Mesenteric fat pad (tissue), 1 donor: ENCODE data around the gene VPS35. TPM values are rescaled to one million over a fixed set of nuclear protein-coding genes. Genes with fewer than 3 reads are reported as not detected.
"Not testable (repeated sequence)": the region's sequence is repeated elsewhere in the genome, so short reads cannot be mapped to it uniquely, and the experiment has no call there.

Experiments used
- DNase-seq: peaks from one replicate; pipeline ENCODE4 v3.0.0-alpha.2; 2020; ENCODE audit warnings: low spot score
- total RNA-seq: library from RNA; stranded (reverse); fragmentation: NEBNext Ultra II Directional; extraction: Animal tissue kit (Norgen Biotek cat#: 25700); gene quantifications from one replicate; pipeline ENCODE4 v1.2.1, GENCODE V29; 2021
- donor health status: DM: yes; HTN: yes; CAD: no.

Gene VPS35
- total RNA-seq, 1 donor from 2014 or later = 104 TPM

DNA sequence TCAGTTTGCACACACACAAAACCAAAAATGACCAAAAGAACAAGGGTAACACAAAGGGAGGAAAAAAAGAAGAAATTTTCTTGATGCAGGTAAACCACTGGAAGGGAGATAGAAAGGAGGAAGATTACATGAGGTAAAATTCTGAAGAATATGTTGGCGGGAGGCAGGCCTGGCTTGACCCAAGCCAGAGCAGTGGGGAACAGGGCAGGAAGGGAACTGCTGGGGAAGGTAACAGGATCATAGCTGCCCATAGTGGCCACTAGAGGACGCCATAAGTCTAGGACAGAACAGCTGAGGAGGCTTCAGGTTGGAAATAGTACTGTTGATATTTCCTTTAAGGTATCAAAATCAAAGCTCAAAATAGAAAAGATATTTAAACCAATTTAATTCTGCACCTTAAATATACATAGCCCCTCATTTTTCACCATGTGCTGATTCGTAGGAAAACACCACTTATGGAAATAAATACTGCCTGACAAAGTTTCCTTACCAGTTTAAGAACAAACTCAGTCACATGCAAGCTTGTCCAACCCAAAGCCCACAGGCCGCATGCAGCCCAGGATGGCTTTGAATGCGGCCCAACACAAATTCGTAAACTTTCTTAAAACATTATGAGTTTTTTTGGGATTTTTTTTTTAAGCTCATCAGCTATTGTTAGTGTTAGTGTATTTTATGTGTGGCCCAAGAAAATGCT, 15.5 kb downstream of the VPS35 start:
- DNase-seq = no peak

DNA sequence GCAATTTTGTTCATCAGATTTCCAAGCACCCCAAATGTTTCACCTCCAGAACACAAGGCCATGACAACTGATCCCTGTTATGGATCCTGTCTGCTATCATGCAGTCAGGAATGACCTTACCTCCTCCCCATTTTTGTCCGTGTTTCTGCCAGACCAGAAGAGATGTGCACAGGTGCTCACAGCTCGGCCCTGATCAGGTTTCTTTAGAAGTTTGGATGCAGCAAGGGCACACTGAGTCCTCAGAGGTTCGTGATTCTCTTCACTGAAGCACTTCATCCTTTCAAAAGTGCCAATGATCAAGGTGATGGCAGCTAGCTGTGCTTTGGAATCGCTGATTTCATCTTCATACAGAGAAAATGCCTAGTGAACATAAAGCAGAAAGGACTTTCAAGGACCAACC, 26.9 kb downstream of the VPS35 start:
- DNase-seq = no peak

DNA sequence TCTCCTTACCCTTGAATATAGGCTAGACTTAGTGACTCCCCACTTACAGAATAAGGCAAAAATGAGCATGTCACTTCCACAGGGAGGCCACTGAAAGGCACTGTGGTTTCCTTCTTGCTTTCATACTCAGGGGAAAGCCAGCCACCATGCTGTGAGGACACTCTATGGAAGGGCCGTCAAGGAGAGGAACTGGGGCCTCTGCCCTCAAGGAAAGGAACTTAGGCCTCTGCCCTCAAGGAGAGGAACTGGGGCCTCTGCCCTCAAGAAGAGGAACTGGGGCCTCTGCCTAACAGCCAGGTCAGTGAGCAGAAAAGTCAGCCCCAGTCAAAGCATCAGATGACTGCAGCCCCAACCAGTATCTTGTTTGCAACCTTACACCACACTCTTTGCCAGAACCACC, 30.1 kb downstream of the VPS35 start:
- DNase-seq = no peak

DNA sequence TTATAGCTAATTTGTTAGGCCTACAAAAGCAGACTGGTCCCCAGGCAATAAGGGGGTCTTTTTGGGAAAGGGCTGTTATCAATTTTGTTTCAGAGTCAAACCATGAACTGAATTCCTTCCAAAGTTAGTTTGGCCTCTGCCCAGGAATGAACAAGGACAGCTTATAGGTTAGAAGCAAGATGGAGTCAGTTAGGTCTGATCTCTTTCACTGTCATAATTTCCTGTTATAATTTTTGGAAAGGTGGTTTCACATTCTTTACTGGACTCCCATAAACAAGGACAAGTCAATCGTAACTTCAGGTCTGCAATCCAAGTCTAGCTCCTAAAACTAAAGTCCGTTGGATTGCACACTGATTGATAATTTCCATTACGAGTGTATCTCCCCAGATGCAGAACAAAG, 37.7 kb downstream of the VPS35 start:
- no peak for DNase-seq

- DNase-seq = no peak
These were observed 38.7 kb downstream of the VPS35 start for GRCh38 chr16:46650254-46650623.

GRCh38 chr16:46649588-46650253, 39.3 kb downstream of the VPS35 start:
- DNase-seq = no peak

- DNase-seq = no peak
These were observed 40.3 kb downstream of the VPS35 start for GRCh38 chr16:46648656-46649055.

- no peak for DNase-seq
These were observed 49.7 kb downstream of the VPS35 start for GRCh38 chr16:46638947-46639925.

DNA sequence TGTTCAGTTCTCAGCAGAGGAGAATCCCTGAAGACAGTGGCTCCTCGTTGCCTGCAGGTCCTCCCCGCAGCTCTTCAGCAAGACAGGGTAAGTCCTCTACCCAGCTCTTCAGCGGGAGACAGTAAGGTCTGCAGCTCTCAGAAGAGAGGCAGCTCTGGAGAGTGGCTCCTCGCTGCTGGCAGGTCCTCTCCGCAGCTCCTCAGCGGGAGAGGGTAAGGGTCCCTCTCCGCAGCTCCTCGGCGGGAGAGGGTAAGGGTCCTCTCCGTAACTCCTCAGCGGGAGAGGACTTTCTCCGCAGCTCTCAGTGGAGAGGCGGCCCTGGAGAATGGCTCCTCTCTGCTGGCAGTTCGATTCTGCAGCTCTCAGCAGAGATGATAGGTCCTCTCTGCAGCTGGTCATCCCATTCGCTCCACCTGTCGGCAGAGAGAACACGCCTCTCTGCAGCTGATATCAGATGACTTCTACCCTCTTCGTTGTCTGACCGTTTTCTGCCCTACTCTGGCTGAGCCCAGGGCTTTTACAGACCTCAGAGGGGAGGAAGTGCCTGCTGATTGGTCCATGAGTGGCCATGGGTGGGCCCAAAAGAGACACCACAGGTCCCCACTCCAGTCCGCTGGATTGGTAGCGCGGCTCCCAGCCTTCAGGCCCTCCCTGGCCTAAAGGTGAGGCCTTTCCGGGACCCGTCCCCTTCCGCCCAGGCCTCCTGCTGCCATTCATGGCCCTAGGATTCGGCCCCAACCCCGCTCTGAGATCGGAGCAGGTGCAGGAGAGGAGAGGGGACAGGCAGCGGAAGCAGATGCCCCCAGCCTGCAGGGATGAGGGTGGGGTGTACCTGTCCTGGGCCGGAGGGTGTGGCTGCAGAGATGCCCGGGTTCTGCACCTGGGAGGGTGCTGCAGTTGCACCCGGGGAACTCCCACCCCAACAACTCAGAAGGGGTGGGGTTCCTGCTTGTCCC, 55.9 kb downstream of the VPS35 start:
- no peak for DNase-seq

DNA sequence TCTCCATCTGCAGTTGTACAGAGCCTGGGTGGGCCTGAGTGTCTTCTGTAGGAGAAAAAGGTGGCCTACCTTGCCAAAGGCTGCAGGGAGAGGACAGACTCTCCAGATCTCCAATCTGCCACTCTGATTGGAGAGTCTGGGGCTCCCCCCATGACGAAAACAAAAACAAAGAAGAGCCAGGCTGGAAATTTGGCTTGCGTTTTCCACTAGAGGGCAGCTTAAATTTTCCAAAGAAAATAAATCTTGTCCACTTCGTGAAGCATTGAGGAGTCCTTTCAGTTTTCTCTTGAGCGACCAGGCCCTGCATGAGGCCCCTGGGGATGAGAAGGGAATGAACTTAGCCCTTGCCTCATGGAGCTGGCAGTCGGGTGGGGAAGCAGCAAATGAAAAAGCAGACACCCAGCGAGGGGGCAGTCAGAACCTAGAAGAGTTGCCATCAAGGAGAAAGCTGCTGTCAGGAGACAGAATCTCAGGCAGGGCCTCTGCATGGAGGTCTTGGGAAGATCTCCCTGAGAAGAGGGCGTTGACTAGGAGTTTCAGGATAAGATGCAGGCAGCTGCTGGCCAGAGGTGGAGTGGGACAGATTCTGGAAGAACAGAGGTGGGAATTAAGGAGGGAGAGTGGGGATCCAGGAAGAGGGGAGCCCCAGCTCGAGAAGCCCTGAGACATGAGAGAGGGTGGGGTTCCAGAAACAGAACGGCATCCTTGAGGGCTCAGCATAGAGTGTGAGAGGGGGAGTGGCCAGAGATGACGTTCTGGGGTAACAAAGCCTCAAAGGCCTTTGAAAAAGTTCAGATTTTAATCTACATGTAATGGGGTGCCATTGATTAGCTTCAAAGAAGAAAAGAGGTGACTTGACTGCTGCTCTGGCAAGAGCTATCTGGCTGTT, 59.4 kb downstream of the VPS35 start:
- no peak for DNase-seq

- no peak for DNase-seq
These were observed 61.2 kb downstream of the VPS35 start for GRCh38 chr16:46627746-46628145.

DNA sequence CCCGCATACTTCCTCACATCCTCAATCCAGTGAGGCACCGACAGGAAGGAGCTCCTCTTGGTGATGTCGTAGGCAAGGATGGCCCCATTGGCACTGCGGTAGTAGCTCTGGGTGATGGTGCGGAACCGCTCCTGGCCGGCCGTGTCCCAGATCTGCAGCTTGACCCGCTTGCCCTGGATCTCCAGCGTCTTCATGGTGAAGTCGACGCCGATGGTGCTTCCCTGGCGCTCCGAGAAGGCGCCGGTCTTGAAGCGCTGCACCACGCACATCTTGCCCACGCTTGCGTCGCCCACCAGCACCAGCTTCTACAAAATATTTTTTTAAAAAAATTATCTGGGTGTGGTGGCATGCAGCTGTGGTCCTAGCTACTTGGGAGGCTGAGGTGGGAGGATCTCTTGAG, 62.3 kb downstream of the VPS35 start:
- DNase-seq = not testable (repeated sequence)

- not testable (repeated sequence) for DNase-seq
These were observed 64.1 kb downstream of the VPS35 start for GRCh38 chr16:46624862-46625261.

DNA sequence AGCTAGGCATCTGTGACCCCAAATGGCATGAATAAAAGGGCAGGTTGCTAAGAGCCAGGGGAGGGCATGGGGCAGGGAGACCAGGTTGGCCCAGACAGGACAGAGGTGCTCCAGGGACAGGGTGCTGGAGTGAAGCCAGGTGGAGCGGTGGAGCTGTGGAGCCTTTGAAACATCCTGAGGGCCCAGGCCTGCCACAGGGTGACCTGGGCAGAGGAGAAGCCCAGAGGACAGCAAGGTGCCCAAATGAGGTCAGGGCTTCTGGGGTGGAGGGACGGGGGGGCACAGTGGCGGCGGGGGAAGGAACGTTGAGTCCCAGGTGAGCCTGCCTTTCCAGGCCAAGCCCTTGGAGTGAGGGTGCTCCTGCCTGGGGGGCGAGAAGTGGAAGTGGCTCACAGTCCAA, 65.3 kb downstream of the VPS35 start:
- DNase-seq = not testable (repeated sequence)

- not testable (repeated sequence) for DNase-seq
These were observed 65.7 kb downstream of the VPS35 start for GRCh38 chr16:46623246-46623645.

DNA sequence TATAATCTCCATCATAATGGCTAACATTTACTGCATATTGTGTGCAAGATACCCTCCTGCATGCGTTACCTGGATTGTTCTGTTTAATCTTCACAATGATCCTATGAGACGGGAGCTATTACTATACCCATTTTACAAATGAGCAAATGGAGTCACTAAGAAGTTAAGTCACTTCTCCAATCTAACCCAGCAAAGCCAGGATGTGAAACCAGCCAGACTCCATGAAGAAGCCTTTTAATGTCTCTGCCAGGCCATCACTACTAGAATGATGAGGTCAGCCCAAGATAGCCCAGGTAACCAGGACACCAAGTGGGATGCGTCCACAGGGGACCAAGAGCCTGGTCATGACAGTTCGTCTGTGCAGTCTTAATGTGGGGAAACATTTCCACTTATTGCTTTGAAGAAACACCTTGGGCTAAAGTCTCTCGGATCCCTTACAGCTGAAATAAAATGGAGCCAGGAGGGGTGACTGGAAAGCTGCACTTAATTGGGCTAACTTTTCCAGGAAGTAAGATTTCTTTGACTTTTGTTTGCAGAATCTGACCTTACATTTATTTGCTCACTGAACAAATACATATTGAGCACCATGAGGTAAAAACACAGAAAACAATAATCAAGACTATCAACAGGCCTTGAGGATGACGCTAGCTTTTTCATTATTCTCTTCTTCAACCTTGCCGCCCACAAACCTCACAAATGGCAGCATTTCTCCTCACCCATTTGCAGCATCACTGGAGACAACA, 66.9 kb downstream of the VPS35 start:
- DNase-seq = no peak

- DNase-seq = peak; percentile 94
These were observed 67.7 kb downstream of the VPS35 start, which contains the start of gene SHCBP1 for GRCh38 chr16:46621006-46621933. Gene SHCBP1 (minus strand): TSS chr16:46621379. CDS start chr16:46621359, 20 bp downstream.
